A549 treated with DMSO at 1 μM for 4 hours (cell line): Measurements from ENCODE around the gene ZNF84. TPM values are rescaled to one million over a fixed set of nuclear protein-coding genes. Genes with fewer than 3 reads are reported as not detected.

Experiments
- total RNA-seq: library from RNA; stranded (reverse); fragments of 200-300 nt; extraction: Qiagen RNA extraction; gene quantifications from 5 replicates; pipeline ENCODE4 v1.2.3, GENCODE V29; 2022; ENCODE audit warnings: low read depth

The ZNF84 gene
- 12.1 to 14.2 TPM (median 13.2 TPM) in 5 replicates for total RNA-seq

DNA sequence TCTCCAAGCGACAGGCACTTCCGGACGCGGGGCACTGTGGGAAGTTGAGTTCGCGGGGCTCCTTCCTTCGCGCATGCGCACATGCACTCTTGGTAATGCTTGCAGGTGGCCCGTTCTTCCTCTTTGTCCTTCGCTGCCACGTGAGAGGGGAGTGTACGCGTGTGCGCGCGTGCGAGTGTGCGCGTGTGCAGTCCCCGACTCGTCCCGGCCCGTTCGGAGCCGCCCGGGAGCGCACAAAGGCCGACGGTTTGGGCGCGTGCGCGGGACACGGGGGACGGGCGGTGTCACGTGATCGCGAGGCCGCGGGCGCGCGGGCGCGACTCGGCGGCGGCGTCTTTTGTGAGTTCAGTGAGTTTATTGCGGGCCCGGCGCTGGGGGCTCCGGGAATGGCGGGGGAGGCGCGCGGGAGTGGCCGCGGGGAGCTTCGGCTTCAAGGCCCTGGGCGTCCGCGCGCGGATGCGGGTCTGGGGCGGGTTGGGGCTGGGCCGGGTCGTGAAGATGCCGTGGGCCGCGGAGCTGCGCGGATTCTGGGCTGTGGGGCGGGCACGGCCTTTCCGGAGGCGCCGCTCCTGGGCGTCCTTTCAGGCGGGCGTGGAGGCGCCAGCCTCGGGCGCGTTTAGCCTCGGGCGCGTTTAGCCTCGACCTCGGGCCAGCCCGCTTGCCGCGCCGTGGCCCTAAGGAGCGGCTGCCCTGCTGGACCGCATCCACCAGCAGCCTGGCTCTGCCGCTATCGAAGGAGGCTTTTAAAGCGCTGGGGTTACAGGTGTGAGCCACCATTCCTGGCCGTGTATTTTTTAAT, at the start of gene ZNF84:
Gene ZNF84 (plus strand): TSS at position 303 of the 799 bp plus-strand sequence. CDS start 3,959 bp downstream, outside the sequence.

DNA sequence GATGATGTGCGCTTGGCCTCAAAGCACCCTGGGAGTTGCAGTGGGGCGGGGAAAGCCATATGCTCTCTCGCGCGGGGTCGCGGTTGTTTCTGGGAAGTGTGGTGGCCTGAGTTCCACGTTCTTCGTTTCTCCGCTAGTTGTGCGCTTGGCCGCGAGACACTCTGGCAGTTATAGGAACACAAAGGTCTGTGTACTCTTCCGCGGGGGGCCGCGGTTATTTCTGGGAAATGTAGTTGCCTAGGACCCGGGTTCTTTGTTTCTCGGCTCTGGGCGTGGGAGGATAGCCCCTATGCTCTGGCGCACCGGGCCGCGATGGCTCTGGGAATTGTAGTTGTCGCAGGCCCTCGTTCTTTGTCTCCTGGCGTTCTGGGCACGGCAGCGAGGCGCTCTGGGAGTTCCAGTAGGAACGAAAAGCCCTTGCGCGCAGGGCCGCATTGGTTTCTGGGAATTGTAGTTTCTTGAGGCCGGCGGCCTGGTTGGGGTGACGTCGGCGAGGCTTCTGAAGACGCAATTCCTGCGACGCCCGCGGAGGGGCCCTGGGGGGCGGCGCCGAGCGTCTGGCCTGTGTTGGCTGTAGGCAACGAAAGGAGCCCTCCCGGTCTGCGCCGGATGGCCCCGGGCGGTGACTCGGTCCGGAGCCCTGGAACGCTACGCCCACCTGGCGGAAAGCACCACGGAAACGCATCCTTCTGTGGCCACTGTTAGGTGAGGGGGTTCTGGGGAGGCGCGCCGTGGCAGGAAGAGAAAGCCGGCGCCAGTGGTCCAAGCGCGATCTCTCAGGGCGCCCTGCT, 43.3 kb downstream of the ZNF84 start, which contains the start of gene ZNF140:
Gene ZNF140 (plus strand): TSS at position 556 of the 791 bp plus-strand sequence. CDS start 398 bp downstream, outside the sequence.

Other genes with a start within 250 kb of the ZNF84 start
- gene GOLGA3, start 208.6 kb upstream of the ZNF84 start, total RNA-seq: 20.1 to 29.0 TPM (median 24.2 TPM) in 5 replicates
- 18.7 to 23.6 TPM (median 22.3 TPM) in 5 replicates for gene CHFR, start 149.9 kb upstream of the ZNF84 start, total RNA-seq
- gene ZNF605, start 81.2 kb upstream of the ZNF84 start, total RNA-seq: 3.4 to 5.0 TPM (median 3.9 TPM) in 5 replicates
- 7.4 to 12.0 TPM (median 7.9 TPM) in 5 replicates for gene ZNF26, start 51.1 kb upstream of the ZNF84 start, total RNA-seq
- 9.0 to 11.3 TPM (median 10.0 TPM) in 5 replicates for gene ZNF140, start 43.4 kb downstream of the ZNF84 start, total RNA-seq
- gene ZNF891, start 92.8 kb downstream of the ZNF84 start, total RNA-seq: 0.32 to 0.55 TPM (median 0.47 TPM) in 5 replicates
- gene ZNF10, start 93.1 kb downstream of the ZNF84 start, total RNA-seq: 0.85 to 2.8 TPM (median 1.4 TPM) in 5 replicates
- gene ZNF268, start 144.0 kb downstream of the ZNF84 start, total RNA-seq: 11.4 to 18.0 TPM (median 11.9 TPM) in 5 replicates
- not detected in 5 replicates for gene ANHX, start 198.4 kb downstream of the ZNF84 start, total RNA-seq